KG1 (cell line): ENCODE data around the gene DHX16.
A peak's percentile ranks its signal among the peaks of the same experiment; 100 is the strongest.

Experiments used
- DNase-seq: peaks from one replicate; lab custom pipeline; 2025; lab: John Stamatoyannopoulos, UW

DHX16 gene

DNA sequence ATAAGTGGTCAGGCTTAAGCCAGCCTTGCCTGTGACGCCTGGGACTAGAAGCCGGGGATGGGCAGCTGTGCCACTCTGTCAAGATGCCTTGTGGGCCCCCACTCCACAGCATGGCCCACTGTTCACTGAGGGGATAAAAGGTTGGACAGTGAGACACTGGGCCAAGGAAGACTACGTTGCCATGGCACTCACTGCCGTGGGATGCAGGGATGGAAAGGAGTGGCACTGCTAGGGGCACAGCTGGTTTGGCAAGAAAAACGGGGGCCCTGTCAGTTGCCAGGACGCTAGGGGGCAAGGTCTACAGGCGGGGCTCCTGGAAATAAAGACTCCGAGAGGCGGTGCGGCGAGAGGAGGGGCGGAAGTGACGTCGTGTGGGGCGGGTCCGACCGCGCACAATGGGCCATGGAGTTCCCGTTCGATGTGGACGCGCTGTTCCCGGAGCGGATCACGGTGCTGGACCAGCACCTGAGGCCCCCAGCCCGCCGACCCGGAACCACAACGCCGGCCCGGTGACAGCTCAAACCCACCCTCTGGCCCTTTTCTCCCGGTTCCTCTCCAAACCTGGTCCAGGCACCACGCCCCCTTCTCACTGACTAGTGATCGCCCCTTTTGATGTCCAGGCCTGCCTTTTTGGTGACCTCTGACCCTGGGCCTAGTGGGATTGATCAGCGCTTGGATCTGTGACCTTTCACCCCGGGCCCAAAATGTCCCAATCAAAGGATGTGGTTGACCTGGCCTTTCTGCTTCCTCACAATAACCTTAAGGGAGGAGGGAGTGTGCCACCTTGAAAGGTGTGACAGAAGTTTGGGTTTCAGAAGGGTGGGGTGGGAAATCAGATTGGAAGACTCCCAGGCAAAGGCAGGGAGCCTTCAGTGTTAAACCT, 46.1 kb downstream of the DHX16 start, which contains the start of gene ATAT1:
ATAT1 (plus strand) TSS at position 391 of the 883 bp plus-strand sequence.
- peak; percentile 59 for DNase-seq

- no peak for DNase-seq
These were observed 47.3 kb downstream of the DHX16 start for GRCh38 chr6:30625511-30625910.

DNA sequence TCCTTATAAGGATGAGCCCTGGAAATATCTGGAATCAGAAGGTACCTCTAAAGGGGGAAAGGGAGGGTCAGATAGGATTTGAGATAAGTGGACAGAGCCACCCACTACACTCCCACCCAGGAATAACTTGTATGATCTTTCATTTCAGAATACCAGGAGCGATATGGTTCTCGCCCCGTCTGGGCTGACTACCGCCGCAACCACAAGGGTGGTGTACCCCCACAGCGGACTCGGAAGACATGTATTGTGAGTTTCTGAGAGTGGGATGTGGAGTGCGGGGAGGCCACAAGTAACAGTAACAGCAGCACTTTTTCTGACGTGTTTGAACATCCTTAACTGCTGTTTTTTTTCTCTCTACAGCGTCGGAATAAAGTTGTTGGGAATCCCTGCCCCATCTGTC, 53.2 kb downstream of the DHX16 start:
- DNase-seq = no peak

GRCh38 chr6:30618270-30618797, 54.5 kb downstream of the DHX16 start:
- DNase-seq = no peak

GRCh38 chr6:30617565-30618269, 55.1 kb downstream of the DHX16 start, which contains the start of gene MRPS18B:
TSS of gene MRPS18B (plus strand) at chr6:30617840. CDS start at chr6:30617866, 26 bp downstream.
- peak; percentile 100 for DNase-seq

DNA sequence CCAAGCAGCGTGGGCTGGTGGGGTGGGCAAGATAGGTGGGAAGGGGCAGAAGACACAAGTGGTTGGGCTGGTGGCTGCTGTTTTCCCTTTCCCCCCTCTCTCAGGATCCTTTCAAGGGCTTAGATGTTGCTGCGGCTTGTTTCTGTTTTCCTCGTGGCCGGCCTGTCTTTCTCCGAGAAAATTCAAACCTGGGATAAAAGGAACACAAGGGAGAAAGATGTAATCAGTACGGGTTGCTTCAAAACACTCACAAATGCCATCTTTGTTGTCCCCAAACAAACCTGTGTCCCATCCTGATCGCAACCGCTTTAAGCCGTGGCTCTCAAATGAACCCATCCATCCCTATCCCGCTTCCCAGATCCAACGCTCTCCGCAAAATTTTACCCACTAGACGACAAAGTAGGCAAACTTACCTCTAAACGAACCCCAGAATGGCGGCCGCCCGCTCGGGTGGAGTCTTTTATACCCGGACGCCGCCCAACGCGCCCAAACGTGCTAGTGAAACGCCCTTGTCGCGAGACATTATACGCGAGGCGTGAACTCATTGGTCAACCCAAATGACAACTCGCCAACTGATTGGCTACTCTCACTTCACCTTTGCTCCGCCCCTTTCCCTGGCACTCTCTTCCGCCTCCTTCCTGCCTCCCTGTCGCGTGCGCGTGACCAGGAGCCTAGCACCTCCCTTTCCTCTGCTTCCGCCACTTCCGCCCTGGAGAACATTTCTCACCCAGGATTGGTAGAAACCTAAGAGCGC, 55.8 kb downstream of the DHX16 start, which contains the start of gene PPP1R10:
PPP1R10 (minus strand) TSS at position 433 of the 754 bp plus-strand sequence. CDS start 7,299 bp downstream, outside the sequence.
- DNase-seq = peak; percentile 100

DNA sequence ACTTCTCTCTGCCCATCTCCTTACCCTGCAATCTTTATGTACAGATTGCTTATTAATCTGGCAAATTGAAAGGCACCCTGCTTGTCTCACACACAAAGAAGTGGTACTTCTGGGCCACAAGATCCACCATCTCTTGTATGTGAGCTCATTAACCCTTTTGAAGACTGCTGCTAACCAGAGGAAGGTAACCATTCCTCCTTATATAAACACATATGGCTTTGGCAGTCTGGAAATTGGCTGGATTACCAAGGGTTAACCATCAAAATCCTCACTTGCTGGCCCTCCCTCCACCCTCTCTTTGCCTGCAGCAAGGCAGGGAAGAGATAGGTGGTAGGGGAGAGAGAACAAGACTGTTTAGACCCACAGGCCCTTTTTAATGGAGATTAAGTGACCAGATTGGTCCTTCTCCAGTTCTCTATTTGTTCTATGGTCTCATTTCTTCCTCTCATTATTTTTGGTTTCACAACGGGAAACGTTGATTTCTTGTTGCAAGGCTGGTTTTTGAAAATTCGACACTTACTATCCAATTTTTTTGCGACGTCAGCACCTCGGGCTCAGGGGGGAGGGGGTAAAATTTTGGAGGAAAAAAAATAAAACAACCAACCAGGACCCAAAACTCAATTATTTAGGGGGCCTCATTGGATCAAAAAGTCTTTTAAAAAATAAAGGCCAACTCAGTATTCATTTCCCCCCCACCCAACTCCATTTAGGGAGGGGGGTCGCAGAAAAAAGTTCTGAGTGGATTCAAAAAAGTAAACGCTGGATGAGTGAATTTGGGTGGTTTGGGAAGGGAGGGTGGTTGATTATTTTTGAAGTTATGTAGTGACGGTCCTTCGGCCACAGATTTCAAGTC, 56.6 kb downstream of the DHX16 start:
- no peak for DNase-seq

GRCh38 chr6:30615219-30615957, 57.4 kb downstream of the DHX16 start:
- DNase-seq = peak; percentile 77

DNA sequence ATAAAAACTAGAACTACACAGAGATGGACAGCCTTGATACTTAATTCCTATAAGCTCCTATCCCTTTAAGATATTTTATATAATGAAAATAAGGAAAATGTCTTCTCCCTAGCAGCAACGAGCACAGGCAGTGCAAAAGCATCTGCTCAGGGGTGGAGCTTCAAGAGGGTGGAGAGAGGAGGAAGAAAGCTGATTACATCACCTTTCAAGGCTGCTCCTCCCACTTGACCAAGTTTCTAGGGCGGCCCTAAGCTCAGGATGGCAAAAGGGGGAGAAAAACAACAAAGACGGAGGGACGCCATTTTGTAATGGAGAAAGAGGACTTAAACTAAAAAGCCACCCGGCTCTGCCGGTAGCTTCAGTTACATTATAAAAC, 58.0 kb downstream of the DHX16 start:
- peak; percentile 94 for DNase-seq

DNA sequence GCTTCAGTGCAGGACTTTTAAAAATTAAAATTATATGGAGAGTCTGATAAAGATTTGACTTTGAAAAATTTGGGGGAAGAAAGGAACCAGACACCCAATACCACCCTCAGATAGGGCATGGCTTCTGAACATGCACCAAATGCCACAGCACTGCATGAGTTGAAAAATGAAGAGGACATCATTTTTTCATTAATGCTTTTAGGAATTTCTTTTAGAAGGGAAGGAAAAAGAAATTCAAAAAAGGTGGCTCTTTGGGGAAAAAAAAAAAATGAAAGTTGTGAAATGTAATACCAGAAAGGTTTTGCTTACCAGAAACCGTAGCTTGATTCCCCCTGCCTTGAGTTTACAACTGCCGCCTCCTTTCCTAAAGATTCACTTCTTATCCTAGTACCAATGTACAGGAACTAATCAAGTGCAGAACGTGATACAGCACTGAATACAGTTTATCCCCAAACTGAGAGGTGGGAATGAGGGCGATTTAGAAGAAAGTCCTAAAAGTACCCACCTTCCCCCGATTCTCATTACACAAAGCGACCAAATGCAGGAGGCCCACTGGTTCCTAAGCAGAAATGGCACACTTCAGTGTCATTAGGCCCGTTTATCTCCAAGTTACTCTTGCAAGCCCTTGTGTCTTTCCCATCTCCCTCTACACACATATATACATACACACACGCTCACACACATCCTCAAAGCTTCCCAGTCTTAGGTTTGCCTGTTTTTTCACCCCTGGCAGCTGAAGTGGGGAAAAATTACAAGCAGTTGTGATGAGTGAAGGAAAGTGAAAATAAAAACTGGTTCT, 58.6 kb downstream of the DHX16 start:
- no peak for DNase-seq

GRCh38 chr6:30613251-30614043, 59.4 kb downstream of the DHX16 start:
- DNase-seq = no peak

DNA sequence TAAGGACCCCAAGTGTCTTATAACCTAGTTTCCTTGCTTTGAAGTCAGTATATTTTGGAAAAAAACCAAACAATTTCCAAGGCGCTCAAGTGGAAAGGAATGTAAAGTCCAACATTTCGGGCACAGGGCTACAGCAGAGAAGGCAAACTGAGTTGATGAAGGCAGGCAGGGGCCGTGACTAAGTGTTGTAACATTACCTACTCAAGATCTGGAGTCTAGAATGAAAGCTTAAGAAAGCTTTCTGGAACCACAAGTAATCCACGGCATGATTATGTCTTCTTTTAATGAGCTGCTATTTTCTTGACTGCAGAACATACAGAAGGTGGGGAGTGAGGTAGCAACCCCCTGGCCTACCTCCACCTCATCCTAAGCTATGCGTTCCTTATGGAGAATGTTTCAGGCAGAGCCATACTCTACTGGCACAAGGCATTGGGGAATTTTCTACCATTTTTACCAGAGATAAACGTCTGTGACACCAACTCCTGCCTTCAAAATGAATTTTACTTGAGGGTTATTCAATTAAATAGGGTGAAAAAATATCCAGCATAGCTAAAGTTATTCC, 60.0 kb downstream of the DHX16 start:
- no peak for DNase-seq

GRCh38 chr6:30612213-30612612, 60.6 kb downstream of the DHX16 start:
- DNase-seq = no peak

DNA sequence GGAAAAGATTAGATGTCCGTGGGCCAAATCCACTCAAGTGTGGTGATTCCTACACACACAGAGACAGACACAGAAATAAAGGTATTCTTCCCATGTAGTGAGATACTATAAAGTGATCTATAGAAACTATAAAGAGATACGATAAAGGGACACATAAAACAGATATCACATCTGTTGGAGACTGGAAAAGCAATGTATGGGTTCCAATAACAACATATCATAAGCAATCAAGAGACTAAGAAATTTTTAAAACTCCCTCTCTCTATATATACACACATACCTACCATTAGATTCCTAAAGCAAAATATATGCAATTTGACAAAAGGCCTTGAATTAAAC, 61.0 kb downstream of the DHX16 start:
- DNase-seq = no peak

- no peak for DNase-seq
These were observed 61.5 kb downstream of the DHX16 start for GRCh38 chr6:30611150-30611855.

DNA sequence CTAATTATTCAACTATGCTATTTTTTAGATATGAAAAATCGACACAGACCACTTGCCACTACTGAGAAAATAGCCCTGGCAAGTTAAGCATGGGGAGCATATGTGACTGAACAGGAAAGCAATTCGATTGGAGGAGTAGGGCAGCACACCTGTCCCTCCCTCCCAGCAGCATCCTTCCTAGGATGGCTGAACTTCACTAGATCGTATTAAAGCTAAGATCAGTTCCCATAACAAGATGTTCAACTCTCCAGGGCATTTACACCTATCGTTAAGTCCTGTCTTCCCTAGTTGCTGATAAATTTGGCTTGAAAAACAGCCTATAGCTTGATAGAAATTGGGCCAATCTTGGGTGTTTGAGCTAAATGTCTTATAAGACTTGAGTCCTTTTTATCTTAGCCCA, 62.7 kb downstream of the DHX16 start:
- no peak for DNase-seq

- no peak for DNase-seq
These were observed 68.8 kb downstream of the DHX16 start for GRCh38 chr6:30603961-30604360.
